Rectal smooth muscle tissue (tissue), 1 donor: ENCODE results near the gene TARM1.

Experiments used
- H3K27ac ChIP-seq: one replicate; pipeline ENCODE4 v1.7.0; 2013; ENCODE audit warnings: low read depth, low read length, inconsistent platforms
- H3K27me3 ChIP-seq: one replicate; pipeline ENCODE4 v1.7.0; 2013; ENCODE audit warnings: low read length; ENCODE audit not compliant: control insufficient read depth, insufficient read depth
- H3K36me3 ChIP-seq: one replicate; pipeline ENCODE4 v1.7.0; 2013; ENCODE audit warnings: low read length; ENCODE audit not compliant: control insufficient read depth, insufficient read depth
- H3K4me1 ChIP-seq: one replicate; pipeline ENCODE4 v1.7.0; 2013; ENCODE audit warnings: low read length; ENCODE audit not compliant: control insufficient read depth, insufficient read depth
- H3K4me3 ChIP-seq: one replicate; pipeline ENCODE4 v1.7.0; 2013; ENCODE audit warnings: low read length
- H3K9ac ChIP-seq: one replicate; pipeline ENCODE4 v1.7.0; 2013; ENCODE audit warnings: low read length

TARM1 gene

DNA sequence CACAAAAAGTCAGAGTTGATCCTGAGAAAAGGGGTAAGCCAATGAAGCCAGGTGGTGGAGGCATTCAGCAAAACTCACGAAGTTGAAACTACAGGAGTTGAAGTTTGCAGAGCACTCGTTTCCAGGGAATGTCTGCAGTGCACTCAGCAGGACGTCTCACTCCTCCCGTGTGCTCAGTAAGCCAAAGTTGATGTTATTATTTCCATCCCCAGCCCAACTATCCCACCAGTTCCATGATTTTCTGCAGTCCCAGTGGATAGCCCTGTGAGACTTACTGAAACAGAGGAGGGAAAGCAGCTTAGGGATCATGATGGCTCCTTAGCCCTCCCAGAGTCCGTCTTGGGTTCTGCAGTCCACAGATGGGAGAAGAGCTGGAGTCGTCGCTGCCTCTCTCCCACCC is at the start of gene TARM1:
TSS of gene TARM1 (minus strand) at position 334 of the 400 bp plus-strand sequence. CDS start at position 309, 25 bp downstream.
- H3K36me3 ChIP-seq = no peaks in the 10 kb centered on the region
- no peaks in the 10 kb centered on the region for H3K27me3 ChIP-seq
- no peak within 1 kb of the TSS for H3K9ac ChIP-seq
- H3K4me3 ChIP-seq = no peak within 1 kb of the TSS
- no peak within 1 kb of the TSS for H3K27ac ChIP-seq
- no peaks in the 10 kb centered on the region for H3K4me1 ChIP-seq

GRCh38 chr19:54129617-54129996 is 48.4 kb upstream of the TARM1 start:
- no peaks in the 10 kb centered on the region for H3K27me3 ChIP-seq
- no peak overlapping the region for H3K9ac ChIP-seq
- no peak overlapping the region for H3K27ac ChIP-seq
- H3K4me3 ChIP-seq = no peak overlapping the region
- peaks cover 36% of the 10 kb centered on the region for H3K36me3 ChIP-seq
- no peaks in the 10 kb centered on the region for H3K4me1 ChIP-seq

DNA sequence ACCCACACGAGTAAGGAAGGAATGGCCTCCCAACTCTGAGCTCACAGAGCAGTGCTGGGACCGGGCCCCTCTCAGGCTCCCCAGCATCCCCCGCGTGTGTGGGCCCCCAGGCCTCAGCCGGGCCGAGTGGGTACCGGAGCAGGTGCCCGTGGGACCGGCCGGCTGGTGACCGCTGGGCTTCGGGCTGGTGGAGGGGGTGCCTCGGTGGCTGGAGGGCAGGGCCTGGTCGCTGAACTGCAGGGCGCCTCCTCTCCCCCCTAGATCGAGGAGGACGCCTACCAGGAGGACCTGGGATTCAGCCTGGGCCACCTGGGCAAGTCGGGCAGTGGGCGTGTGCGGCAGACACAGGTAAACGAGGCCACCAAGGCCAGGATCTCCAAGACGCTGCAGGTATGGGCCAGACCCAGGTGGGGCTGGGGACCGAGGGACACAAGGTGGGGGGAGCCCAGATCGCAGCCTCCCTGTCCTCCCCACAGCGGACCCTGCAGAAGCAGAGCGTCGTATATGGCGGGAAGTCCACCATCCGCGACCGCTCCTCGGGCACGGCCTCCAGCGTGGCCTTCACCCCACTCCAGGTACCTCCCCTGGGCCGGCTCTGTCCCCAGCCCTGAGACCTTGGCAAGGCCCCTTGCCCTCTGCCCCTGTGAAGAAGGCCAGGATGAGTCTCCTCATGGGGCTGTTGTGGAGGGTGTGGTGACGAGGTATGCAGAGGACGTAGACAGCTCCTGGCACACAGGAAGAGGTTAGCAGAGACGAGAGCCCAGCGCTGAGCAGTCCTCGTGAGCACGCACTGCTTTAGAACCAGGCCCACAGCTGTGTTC is 47.8 kb upstream of the TARM1 start:
- Histone ChIP-seq H3K4me3 (no peak overlapping the region), H3K27ac (no peak overlapping the region), H3K36me3 (peaks cover 42% of the 10 kb centered on the region), H3K4me1 (no peaks in the 10 kb centered on the region), H3K9ac (no peak overlapping the region), H3K27me3 (no peaks in the 10 kb centered on the region)

DNA sequence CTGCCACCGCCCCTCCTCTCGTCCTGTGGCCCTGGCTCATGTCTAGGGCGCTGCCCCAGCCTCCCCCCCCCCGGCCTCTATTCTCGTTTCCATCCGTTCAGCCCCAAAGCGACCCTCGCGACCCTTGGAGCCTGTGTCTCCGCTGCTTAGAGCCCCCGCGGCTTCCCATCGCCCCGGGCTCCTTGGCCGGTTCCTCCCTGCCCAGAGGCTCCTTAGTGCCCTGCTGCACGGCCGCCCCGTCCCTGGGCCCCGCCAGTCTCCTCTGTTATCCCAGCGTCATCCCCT is 47.2 kb upstream of the TARM1 start:
- Histone ChIP-seq H3K4me1 (no peaks in the 10 kb centered on the region), H3K36me3 (peaks cover 48% of the 10 kb centered on the region), H3K27me3 (no peaks in the 10 kb centered on the region), H3K9ac (no peak overlapping the region), H3K4me3 (no peak overlapping the region), H3K27ac (no peak overlapping the region)

DNA sequence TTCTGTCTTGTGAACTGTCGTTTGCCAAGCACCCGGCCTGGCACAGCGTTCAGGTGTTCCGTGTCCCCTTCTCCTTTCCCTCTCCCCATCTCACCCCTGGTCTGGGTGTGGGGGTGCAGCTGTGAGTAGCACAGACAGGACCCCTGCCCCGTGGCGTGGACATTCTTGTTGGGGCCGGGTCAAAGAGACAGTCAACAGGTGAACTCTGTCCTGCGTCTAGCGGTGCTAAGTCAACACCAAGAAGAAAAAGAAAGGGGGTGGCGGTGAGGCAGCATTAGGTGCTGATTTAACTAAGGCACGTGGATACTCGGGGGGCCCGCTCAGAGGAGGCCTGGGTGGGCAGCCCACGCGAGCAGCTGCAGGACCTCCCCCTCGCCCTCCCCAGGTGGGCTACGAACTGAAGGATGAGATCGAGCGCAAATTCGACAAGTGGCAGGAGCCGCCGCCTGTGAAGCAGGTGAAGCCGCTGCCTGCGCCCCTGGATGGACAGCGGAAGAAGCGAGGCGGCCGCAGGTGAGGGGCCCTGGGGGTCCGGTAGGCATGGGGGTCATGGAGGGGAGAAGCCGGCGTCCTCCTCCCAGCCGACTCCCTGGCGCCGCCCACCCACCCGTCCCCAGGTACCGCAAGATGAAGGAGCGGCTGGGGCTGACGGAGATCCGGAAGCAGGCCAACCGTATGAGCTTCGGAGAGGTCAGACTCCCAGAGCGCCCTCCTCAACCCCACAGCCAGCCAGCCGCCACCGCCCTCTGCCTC is 46.7 kb upstream of the TARM1 start:
- no peak overlapping the region for H3K9ac ChIP-seq
- H3K27me3 ChIP-seq = no peaks in the 10 kb centered on the region
- no peak overlapping the region for H3K27ac ChIP-seq
- H3K4me1 ChIP-seq = no peaks in the 10 kb centered on the region
- H3K36me3 ChIP-seq = peaks cover 50% of the 10 kb centered on the region
- H3K4me3 ChIP-seq = no peak overlapping the region

- H3K36me3 ChIP-seq = peaks cover 58% of the 10 kb centered on the region
- H3K4me1 ChIP-seq = no peaks in the 10 kb centered on the region
- no peak overlapping the region for H3K27ac ChIP-seq
- no peak overlapping the region for H3K4me3 ChIP-seq
- no peaks in the 10 kb centered on the region for H3K27me3 ChIP-seq
- H3K9ac ChIP-seq = no peak overlapping the region
Observed at GRCh38 chr19:54125713-54126112, 44.5 kb upstream of the TARM1 start.

- H3K27me3 ChIP-seq = no peaks in the 10 kb centered on the region
- H3K36me3 ChIP-seq = peaks cover 58% of the 10 kb centered on the region
- no peak overlapping the region for H3K4me3 ChIP-seq
- no peak overlapping the region for H3K27ac ChIP-seq
- no peaks in the 10 kb centered on the region for H3K4me1 ChIP-seq
- no peak overlapping the region for H3K9ac ChIP-seq
Observed at GRCh38 chr19:54124393-54124792, 43.2 kb upstream of the TARM1 start.

GRCh38 chr19:54123682-54124081 is 42.5 kb upstream of the TARM1 start:
- Histone ChIP-seq H3K4me3 (no peak overlapping the region), H3K9ac (no peak overlapping the region), H3K36me3 (peaks cover 51% of the 10 kb centered on the region), H3K27me3 (no peaks in the 10 kb centered on the region), H3K27ac (no peak overlapping the region), H3K4me1 (no peaks in the 10 kb centered on the region)

DNA sequence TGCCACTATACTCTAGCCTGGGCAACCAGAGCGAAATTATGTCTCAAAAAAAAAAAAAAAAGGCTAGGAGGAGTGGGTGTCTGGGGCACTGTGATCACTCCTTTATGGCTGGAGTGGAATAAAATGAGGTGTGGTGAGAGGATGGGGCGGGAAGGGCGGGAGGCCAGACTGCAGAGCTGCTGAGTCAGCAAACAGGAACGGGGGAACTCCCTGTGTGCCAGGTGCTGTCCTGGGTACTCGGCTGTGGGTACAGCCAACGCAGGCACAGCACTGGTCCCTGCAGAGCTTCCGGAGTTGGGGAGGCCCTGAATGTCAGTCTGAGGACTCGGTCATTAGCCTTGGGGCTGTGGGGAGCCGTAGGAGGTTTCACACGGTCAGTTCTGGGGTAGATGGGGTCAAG is 40.1 kb upstream of the TARM1 start:
- Histone ChIP-seq H3K36me3 (peaks cover 43% of the 10 kb centered on the region), H3K9ac (no peak overlapping the region), H3K27me3 (no peaks in the 10 kb centered on the region), H3K27ac (no peak overlapping the region), H3K4me3 (no peak overlapping the region), H3K4me1 (peaks cover 3% of the 10 kb centered on the region)

DNA sequence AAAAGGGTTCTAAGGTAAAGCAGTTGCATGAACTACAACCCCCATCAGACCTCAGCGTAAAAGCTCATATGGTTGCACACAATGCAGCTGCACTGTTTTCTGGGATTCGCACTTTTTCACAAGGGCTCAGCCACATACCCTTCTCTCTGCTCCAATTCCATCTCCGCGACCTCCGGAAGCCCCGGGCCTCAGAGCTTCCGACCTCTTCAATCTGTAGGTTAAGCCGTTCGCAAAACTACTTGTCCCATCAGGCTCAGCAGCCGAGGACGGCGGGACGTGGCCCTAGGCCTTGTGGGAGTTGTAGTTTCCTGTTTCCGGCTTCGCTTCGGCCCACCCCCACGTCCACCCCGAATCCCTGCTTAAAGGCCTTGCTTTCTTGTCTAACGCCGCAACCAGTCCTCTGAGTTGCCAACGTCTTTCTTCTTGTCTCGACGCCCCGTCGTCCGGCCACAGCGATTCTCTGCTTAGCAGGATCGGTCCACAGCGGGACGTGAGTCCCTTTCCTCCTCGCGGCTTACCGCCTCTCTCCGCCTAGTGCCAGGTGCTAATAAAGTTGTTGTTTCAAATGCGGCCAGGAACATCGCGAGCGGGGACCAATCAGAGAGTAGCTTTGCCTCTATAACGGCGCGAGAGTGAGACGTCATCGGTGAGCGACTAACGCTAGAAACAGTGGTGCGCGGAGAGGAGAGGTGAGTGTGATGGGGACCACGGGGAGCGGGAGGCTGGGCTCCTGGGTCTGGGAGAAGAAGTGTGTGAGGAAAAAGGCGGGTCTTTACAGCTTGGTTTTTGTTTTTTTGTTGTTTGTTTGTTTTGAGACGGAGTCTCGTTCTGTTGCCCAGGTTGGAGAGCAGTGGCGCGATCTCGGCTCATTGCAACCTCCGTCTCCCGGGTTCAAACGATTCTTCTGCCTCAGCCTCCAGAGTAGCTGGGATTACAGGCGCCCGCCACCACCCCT is 34.2 kb upstream of the TARM1 start, which contains the start of the genes PRPF31 and TFPT:
TSS of gene PRPF31 (plus strand) at position 646 of the 955 bp plus-strand sequence. CDS start 2,525 bp downstream, outside the sequence.
TSS of gene TFPT (minus strand) at position 549 of the 955 bp plus-strand sequence. CDS start at position 161, 388 bp downstream.
- peak within 1 kb of the TSS; percentile 90 for H3K9ac ChIP-seq
- H3K27ac ChIP-seq = peak within 1 kb of the TSS; percentile 93
- H3K36me3 ChIP-seq = peaks cover 13% of the 10 kb centered on the region
- H3K27me3 ChIP-seq = no peaks in the 10 kb centered on the region
- H3K4me1 ChIP-seq = peaks cover 8% of the 10 kb centered on the region
- peak within 1 kb of the TSS; percentile 75 for H3K4me3 ChIP-seq

DNA sequence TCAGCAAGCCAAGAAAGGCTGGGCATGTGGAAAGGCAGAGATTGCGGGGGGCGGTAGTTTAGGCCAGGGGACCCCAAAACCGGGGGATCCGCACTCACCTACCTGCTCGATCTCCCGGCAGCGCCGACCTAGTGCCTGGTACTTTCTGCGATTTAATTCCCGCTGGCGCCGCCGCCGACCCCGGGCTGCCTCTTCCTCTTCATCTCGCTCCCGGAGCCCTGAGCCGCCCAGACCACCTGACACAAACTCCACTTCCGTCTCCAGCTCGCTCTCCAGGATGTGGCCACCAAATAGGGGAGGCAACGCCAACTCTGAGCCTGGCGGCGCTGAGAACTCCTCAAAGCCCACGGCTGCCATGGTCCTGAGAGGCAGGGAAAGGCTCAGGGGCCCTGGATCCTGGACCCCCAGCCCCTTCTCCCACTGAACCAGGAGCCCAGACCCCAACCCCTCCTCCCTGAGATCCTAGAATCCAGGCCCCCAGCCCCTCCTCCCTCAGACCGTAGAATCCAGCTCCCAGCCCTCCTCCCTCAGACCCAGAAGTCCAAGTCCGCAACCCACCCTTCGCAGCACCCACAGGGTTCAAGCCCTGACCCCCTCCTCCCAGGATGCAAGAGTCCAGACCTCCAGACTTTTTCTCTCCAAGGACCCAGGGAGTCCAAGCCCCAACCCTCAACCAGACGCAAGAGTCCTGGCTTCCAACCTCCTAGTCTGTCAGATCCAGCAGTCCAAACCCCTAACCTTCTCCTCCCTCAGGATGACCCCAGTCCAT is 33.4 kb upstream of the TARM1 start:
- H3K4me3 ChIP-seq = peak overlapping the region; percentile 75
- no peak overlapping the region for H3K27ac ChIP-seq
- peaks cover 8% of the 10 kb centered on the region for H3K4me1 ChIP-seq
- H3K27me3 ChIP-seq = no peaks in the 10 kb centered on the region
- H3K9ac ChIP-seq = peak overlapping the region; percentile 29
- peaks cover 15% of the 10 kb centered on the region for H3K36me3 ChIP-seq
